Esophagus squamous epithelium (tissue), 4 donors: ENCODE measurements around the gene GAA.

Experiments used
- POLR2A ChIP-seq, 4 donors: fragments of 450-650 bp; IDR thresholded peaks; one replicate each; pipeline ENCODE4 v1.6.1; 2017; ENCODE audit warnings: antibody characterized with exemption in 4 of 4, mild to moderate bottlenecking in 4 of 4, moderate library complexity in 3 of 4
- TF ChIP-seq, protein P1 (sequence below), 6 experiments: fragments of 450-650 bp in 4 of 6; fragments of 200-600 bp in 2 of 6; sonication (generic) in 2 of 6; IDR thresholded peaks; one replicate each; pipeline ENCODE4 v1.5.1; 2016 to 2019; ENCODE audit warnings: antibody characterized with exemption in 6 of 6, mild to moderate bottlenecking in 4 of 6, moderate library complexity in 4 of 6

DNA sequence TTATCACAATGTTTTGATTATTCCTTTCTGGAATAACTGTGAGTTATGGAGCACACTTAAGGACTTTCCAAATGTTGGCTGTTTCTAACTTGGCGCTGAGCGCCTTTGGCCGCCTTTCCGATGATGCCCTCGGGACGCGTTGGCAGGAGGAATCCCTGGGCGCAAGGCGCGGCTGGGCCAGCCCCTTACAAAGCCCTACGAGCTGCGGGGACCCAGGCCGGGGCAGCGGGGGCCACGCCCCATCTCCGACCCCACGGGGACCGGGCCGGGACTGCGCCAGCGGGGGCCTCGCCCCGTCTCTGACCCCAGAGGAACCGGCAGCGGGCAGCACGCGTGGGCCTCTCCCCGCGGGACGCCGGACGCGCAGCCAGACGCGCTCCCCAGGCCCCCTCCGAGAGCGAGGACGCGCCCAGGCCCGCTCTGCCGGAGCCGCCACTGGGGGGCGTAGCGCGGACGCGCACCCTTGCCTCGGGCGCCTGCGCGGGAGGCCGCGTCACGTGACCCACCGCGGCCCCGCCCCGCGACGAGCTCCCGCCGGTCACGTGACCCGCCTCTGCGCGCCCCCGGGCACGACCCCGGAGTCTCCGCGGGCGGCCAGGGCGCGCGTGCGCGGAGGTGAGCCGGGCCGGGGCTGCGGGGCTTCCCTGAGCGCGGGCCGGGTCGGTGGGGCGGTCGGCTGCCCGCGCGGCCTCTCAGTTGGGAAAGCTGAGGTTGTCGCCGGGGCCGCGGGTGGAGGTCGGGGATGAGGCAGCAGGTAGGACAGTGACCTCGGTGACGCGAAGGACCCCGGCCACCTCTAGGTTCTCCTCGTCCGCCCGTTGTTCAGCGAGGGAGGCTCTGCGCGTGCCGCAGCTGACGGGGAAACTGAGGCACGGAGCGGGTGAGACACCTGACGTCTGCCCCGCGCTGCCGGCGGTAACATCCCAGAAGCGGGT, at the start of gene GAA:
- TF ChIP-seq, protein P1, sequence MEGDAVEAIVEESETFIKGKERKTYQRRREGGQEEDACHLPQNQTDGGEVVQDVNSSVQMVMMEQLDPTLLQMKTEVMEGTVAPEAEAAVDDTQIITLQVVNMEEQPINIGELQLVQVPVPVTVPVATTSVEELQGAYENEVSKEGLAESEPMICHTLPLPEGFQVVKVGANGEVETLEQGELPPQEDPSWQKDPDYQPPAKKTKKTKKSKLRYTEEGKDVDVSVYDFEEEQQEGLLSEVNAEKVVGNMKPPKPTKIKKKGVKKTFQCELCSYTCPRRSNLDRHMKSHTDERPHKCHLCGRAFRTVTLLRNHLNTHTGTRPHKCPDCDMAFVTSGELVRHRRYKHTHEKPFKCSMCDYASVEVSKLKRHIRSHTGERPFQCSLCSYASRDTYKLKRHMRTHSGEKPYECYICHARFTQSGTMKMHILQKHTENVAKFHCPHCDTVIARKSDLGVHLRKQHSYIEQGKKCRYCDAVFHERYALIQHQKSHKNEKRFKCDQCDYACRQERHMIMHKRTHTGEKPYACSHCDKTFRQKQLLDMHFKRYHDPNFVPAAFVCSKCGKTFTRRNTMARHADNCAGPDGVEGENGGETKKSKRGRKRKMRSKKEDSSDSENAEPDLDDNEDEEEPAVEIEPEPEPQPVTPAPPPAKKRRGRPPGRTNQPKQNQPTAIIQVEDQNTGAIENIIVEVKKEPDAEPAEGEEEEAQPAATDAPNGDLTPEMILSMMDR (IDR thresholded peaks at IDR 0.05): peak; percentile 64 to 99 (median 96)
- TF ChIP-seq POLR2A (IDR thresholded peaks at IDR 0.05): peak in 2 of 4 donors; percentile 58 to 62
